ENCODE data around the gene UBE2H. TPM values are rescaled to one million over a fixed set of nuclear protein-coding genes. Genes with fewer than 3 reads are reported as not detected.
"Not testable (repeated sequence)": the region's sequence is repeated elsewhere in the genome, so short reads cannot be mapped to it uniquely, and the experiment has no call there.

UBE2H gene
- total RNA-seq, 1 experiment from 2014 or later: 128 TPM

GRCh38 chr7:129836983-129837382 lies 115.8 kb downstream of the UBE2H start:
- no peak for DNase-seq (ENCODE audit: unreplicated experiment)
- no peak for TF ChIP-seq CTCF (IDR thresholded peaks at IDR 0.05; ENCODE audit: unreplicated experiment)
- no peaks in the 10 kb centered on the region for H3K9me3 Mint-ChIP-seq (ENCODE audit: unreplicated experiment)
- peaks cover 67% of the 10 kb centered on the region for H3K36me3 Mint-ChIP-seq (ENCODE audit: insufficient read depth, unreplicated experiment)
- no peak overlapping the region for H3K4me3 Mint-ChIP-seq (ENCODE audit: unreplicated experiment)
- ChIA-PET CTCF (interaction anchor here (0.9 kb wide), 1 partner anchor 173 kb away, joined by 4 read pairs; no protein-coding TSS in a partner anchor), POLR2A (interaction anchor here (1.1 to 2.0 kb wide), 2 partner anchors 14 to 110 kb away, joined by 3 to 4 read pairs; no protein-coding TSS in a partner anchor)
- intact Hi-C loops (cut with micrococcal nuclease): no loop called here
- BruUV-seq (replicated peaks): no TSS peak
- H3K27me3 Mint-ChIP-seq (ENCODE audit: insufficient read depth, unreplicated experiment): no peaks in the 10 kb centered on the region
- H3K4me1 Mint-ChIP-seq (ENCODE audit: insufficient read depth, unreplicated experiment): peaks cover 28% of the 10 kb centered on the region
- H3K27ac Mint-ChIP-seq (ENCODE audit: low read depth, unreplicated experiment): no peak overlapping the region

- H3K27me3 Mint-ChIP-seq (ENCODE audit: insufficient read depth, unreplicated experiment): no peaks in the 10 kb centered on the region
- H3K4me1 Mint-ChIP-seq (ENCODE audit: insufficient read depth, unreplicated experiment): peaks cover 31% of the 10 kb centered on the region
- no peak for DNase-seq (ENCODE audit: unreplicated experiment)
- BruUV-seq (replicated peaks): no TSS peak
- H3K9me3 Mint-ChIP-seq (ENCODE audit: unreplicated experiment): no peaks in the 10 kb centered on the region
- POLR2A ChIA-PET: interaction anchor here (0.6 to 0.9 kb wide), 2 partner anchors 18 to 165 kb away, joined by 3 read pairs; no protein-coding TSS in a partner anchor
- no peak overlapping the region for H3K4me3 Mint-ChIP-seq (ENCODE audit: unreplicated experiment)
- intact Hi-C loops (cut with micrococcal nuclease): no loop called here
- TF ChIP-seq CTCF (IDR thresholded peaks at IDR 0.05; ENCODE audit: unreplicated experiment): no peak
- no peak overlapping the region for H3K27ac Mint-ChIP-seq (ENCODE audit: low read depth, unreplicated experiment)
- H3K36me3 Mint-ChIP-seq (ENCODE audit: insufficient read depth, unreplicated experiment): peaks cover 81% of the 10 kb centered on the region
- CTCF ChIA-PET: interaction anchor here (1.2 kb wide), 1 partner anchor 9 kb away, joined by 3 read pairs; no protein-coding TSS in a partner anchor
Measured at GRCh38 chr7:129835569-129835968, 117.2 kb downstream of the UBE2H start.

GRCh38 chr7:129833353-129833752 lies 119.4 kb downstream of the UBE2H start:
- POLR2A ChIA-PET: interaction anchor here (0.8 to 1.5 kb wide), 2 partner anchors 9 to 17 kb away, joined by 3 to 5 read pairs; no protein-coding TSS in a partner anchor
- not testable (repeated sequence) for H3K27me3 Mint-ChIP-seq (ENCODE audit: insufficient read depth, unreplicated experiment)

GRCh38 chr7:129832701-129833227 lies 120.0 kb downstream of the UBE2H start:
- Mint-ChIP-seq H3K36me3 (ENCODE audit: insufficient read depth, unreplicated experiment) (peaks cover 81% of the 10 kb centered on the region), H3K27me3 (ENCODE audit: insufficient read depth, unreplicated experiment) (no peaks in the 10 kb centered on the region), H3K4me3 (ENCODE audit: unreplicated experiment) (no peak overlapping the region), H3K9me3 (ENCODE audit: unreplicated experiment) (no peaks in the 10 kb centered on the region), H3K4me1 (ENCODE audit: insufficient read depth, unreplicated experiment) (peaks cover 38% of the 10 kb centered on the region), H3K27ac (ENCODE audit: low read depth, unreplicated experiment) (peak overlapping the region; percentile 87)
- ChIA-PET CTCF (interaction anchor here (2.2 kb wide), 1 partner anchor 18 kb away, joined by 4 read pairs; no protein-coding TSS in a partner anchor), POLR2A (interaction anchor here (0.6 to 3.6 kb wide), 3 partner anchors 9 to 137 kb away, joined by 3 to 26 read pairs (median 3); no protein-coding TSS in a partner anchor)
- no TSS peak for BruUV-seq (replicated peaks)
- intact Hi-C loops (cut with micrococcal nuclease): no loop called here
- DNase-seq (ENCODE audit: unreplicated experiment): no peak
- TF ChIP-seq CTCF (IDR thresholded peaks at IDR 0.05; ENCODE audit: unreplicated experiment): no peak

More at GRCh38 chr7:129833353-129833752, 119.4 kb downstream of the UBE2H start:
- CTCF ChIA-PET; H3K27ac Mint-ChIP-seq (ENCODE audit: low read depth, unreplicated experiment); H3K9me3 Mint-ChIP-seq (ENCODE audit: unreplicated experiment); H3K4me3 Mint-ChIP-seq (ENCODE audit: unreplicated experiment); BruUV-seq (replicated peaks); DNase-seq (ENCODE audit: unreplicated experiment); intact Hi-C loops (cut with micrococcal nuclease): not testable (repeated sequence)
- H3K36me3 Mint-ChIP-seq (ENCODE audit: insufficient read depth, unreplicated experiment): peaks cover 83% of the 10 kb centered on the region
- H3K4me1 Mint-ChIP-seq (ENCODE audit: insufficient read depth, unreplicated experiment): peaks cover 38% of the 10 kb centered on the region
